CD4-positive, alpha-beta T cell (primary cell): ENCODE measurements around the gene TPP2. TPM values are rescaled to one million over a fixed set of nuclear protein-coding genes. Genes with fewer than 3 reads are reported as not detected.

Source experiments
- ATAC-seq: fragments of 200-7000 bp; cut with Tn5 transposase; one replicate; pipeline ENCODE4 v1.10.0; 2022; ENCODE audit warnings: mild to moderate bottlenecking; ENCODE audit not compliant: poor library complexity
- CTCF ChIA-PET: fragments of 350-600 bp; sonication (Branson Sonifier 250); formaldehyde crosslinking; loops from one replicate; lab custom pipeline; 2021; ENCODE audit warnings: antibody characterized with exemption, inconsistent platforms; lab: Charles Lee
- POLR2A ChIA-PET: fragments of 350-600 bp; sonication (Branson Sonifier 250); formaldehyde crosslinking; loops from one replicate; lab custom pipeline; 2021; ENCODE audit warnings: antibody characterized with exemption, inconsistent platforms; lab: Charles Lee
- DNase-seq, 14 experiments: peaks; one replicate each; pipeline ENCODE4 v3.0.0-alpha.2; 2013 to 2020; ENCODE audit warnings: mixed read lengths in 2 of 14
- H3K27ac ChIP-seq, 2 donors: one replicate each; pipeline versions ENCODE4 v1.5.1 to v1.7.0; 2013; ENCODE audit warnings: low read length in 2 of 2, low read depth in 1 of 2, mild to moderate bottlenecking in 1 of 2
- H3K27me3 ChIP-seq, 2 experiments: 1 replicate in 1 of 2; 2 replicates in 1 of 2; pipeline versions ENCODE4 v1.6.1 to v1.7.0; 2013; ENCODE audit warnings: low read length in 2 of 2, control low read depth in 1 of 2, mild to moderate bottlenecking in 1 of 2, moderate library complexity in 1 of 2; ENCODE audit not compliant: insufficient read depth in 2 of 2, control insufficient read depth in 1 of 2
- H3K36me3 ChIP-seq: one replicate; pipeline ENCODE4 v1.6.1; 2013; ENCODE audit warnings: low read length, control low read depth; ENCODE audit not compliant: insufficient read depth
- H3K4me1 ChIP-seq: one replicate; pipeline ENCODE4 v1.6.1; 2013; ENCODE audit warnings: low read length, control low read depth; ENCODE audit not compliant: insufficient read depth
- H3K4me3 ChIP-seq: one replicate; pipeline ENCODE4 v1.5.1; 2013; ENCODE audit warnings: mild to moderate bottlenecking, low read length, moderate library complexity
- H3K9me3 ChIP-seq, 2 experiments: 1 replicate in 1 of 2; 2 replicates in 1 of 2; pipeline versions ENCODE4 v1.6.1 to v1.7.0; 2013; ENCODE audit warnings: low read length in 2 of 2, mild to moderate bottlenecking in 2 of 2, control low read depth in 1 of 2, moderate library complexity in 1 of 2; ENCODE audit not compliant: control insufficient read depth in 1 of 2, insufficient read depth in 1 of 2
- H3K27ac Mint-ChIP-seq: one replicate; pipeline ENCODE4 v1.8.0; 2020; ENCODE audit warnings: mixed read lengths
- H3K27me3 Mint-ChIP-seq: one replicate; pipeline ENCODE4 v1.8.0; 2021; ENCODE audit warnings: mixed read lengths
- H3K36me3 Mint-ChIP-seq: one replicate; pipeline ENCODE4 v1.8.0; 2021; ENCODE audit warnings: low read depth, mixed read lengths
- H3K4me1 Mint-ChIP-seq: one replicate; pipeline ENCODE4 v1.8.0; 2021; ENCODE audit warnings: low read depth, mixed read lengths
- H3K4me3 Mint-ChIP-seq: one replicate; pipeline ENCODE4 v1.8.0; 2020; ENCODE audit warnings: mild to moderate bottlenecking, mixed read lengths
- H3K9me3 Mint-ChIP-seq: one replicate; pipeline ENCODE4 v1.8.0; 2020; ENCODE audit warnings: mixed read lengths
- CTCF ChIP-seq: fragments of 200-600 bp; IDR thresholded peaks from one replicate; pipeline ENCODE4 v1.8.0; 2022; ENCODE audit warnings: antibody characterized with exemption, mild to moderate bottlenecking
- intact Hi-C, 2 experiments: fragments of 100-400 bp; cut with DNase I in 1 of 2; cut with micrococcal nuclease in 1 of 2; formaldehyde crosslinking; loops; one replicate each; pipeline versions ENCODE4 v1.15.1 to v1.9.0; 2023 to 2025; cut with DNase I, micrococcal nuclease
- total RNA-seq, 174 experiments: library from RNA in 2 of 174; stranded (reverse) in 2 of 174; gene quantifications; one replicate each; pipeline ENCODE4 v1.2.3 and lab custom pipeline; 2021 to 2026

Gene TPP2
- total RNA-seq, 2 experiments from 2014 or later, result 146 to 147 TPM

- no peaks in the 10 kb centered on the region for H3K27me3 ChIP-seq
- no peak for TF ChIP-seq CTCF
- intact Hi-C loops, result loop anchor here in 1 of 2 experiments (2.0 to 5.0 kb wide), 2 partner anchors 23 to 173 kb away; partner anchors contain the start of gene TEX30
- peaks cover 63% of the 10 kb centered on the region for H3K36me3 Mint-ChIP-seq
- H3K27ac ChIP-seq, result peak overlapping the region in 1 of 2 donors; percentile 9
- H3K4me3 Mint-ChIP-seq, result peak overlapping the region; percentile 95
- no peaks in the 10 kb centered on the region for H3K9me3 Mint-ChIP-seq
- peak overlapping the region; percentile 100 for H3K27ac Mint-ChIP-seq
- ChIA-PET POLR2A (interaction anchor here (6.4 to 11.0 kb wide), 2 partner anchors 11 to 248 kb away, joined by 116 to 575 read pairs; partner anchors contain the start of gene ERCC5), CTCF (no interaction called here)
- peaks cover 86% of the 10 kb centered on the region for H3K4me1 Mint-ChIP-seq
- peaks cover 7% of the 10 kb centered on the region for H3K36me3 ChIP-seq
- DNase-seq (peak in 6 of 14 experiments; percentile 1 to 67 (median 37)), ATAC-seq (no peak)
- no peaks in the 10 kb centered on the region for H3K27me3 Mint-ChIP-seq
- H3K4me1 ChIP-seq, result peaks cover 30% of the 10 kb centered on the region
- H3K4me3 ChIP-seq, result peak overlapping the region; percentile 19
- no peaks in the 10 kb centered on the region for H3K9me3 ChIP-seq
Observed at GRCh38 chr13:102599426-102600012, 2.7 kb downstream of the TPP2 start.

- no peak for TF ChIP-seq CTCF
- H3K27ac Mint-ChIP-seq, result no peak overlapping the region
- ATAC-seq, result no peak
- no peaks in the 10 kb centered on the region for H3K27me3 ChIP-seq
- peaks cover 17% of the 10 kb centered on the region for H3K4me1 ChIP-seq
- ChIA-PET CTCF (no interaction called here), POLR2A (interaction anchor here (3.7 to 11.1 kb wide), 2 partner anchors 11 to 239 kb away, joined by 28 to 116 read pairs; partner anchors contain the start of genes ERCC5 and TPP2)
- intact Hi-C loops, result no loop called here
- H3K27ac ChIP-seq, result no peak overlapping the region
- no peak overlapping the region for H3K4me3 Mint-ChIP-seq
- H3K4me3 ChIP-seq, result no peak overlapping the region
- H3K36me3 ChIP-seq, result peaks cover 50% of the 10 kb centered on the region
- DNase-seq, result no peak
- no peaks in the 10 kb centered on the region for H3K9me3 ChIP-seq
- H3K36me3 Mint-ChIP-seq, result peaks cover 95% of the 10 kb centered on the region
- H3K4me1 Mint-ChIP-seq, result peaks cover 76% of the 10 kb centered on the region
- no peaks in the 10 kb centered on the region for H3K27me3 Mint-ChIP-seq
- H3K9me3 Mint-ChIP-seq, result no peaks in the 10 kb centered on the region
Observed at GRCh38 chr13:102606537-102607309, 9.9 kb downstream of the TPP2 start.

- DNase-seq, result no peak
- ChIA-PET POLR2A (interaction anchor here (0.9 to 11.1 kb wide), 2 partner anchors 13 to 17 kb away, joined by 4 to 116 read pairs; partner anchors contain the start of gene TPP2), CTCF (no interaction called here)
- H3K4me3 Mint-ChIP-seq, result peak overlapping the region; percentile 49
- H3K27me3 Mint-ChIP-seq, result no peaks in the 10 kb centered on the region
- H3K4me1 Mint-ChIP-seq, result peaks cover 73% of the 10 kb centered on the region
- ATAC-seq, result no peak
- Histone ChIP-seq H3K36me3 (peaks cover 55% of the 10 kb centered on the region), H3K27me3 (no peaks in the 10 kb centered on the region), H3K4me3 (no peak overlapping the region), H3K27ac (no peak overlapping the region), H3K4me1 (peaks cover 10% of the 10 kb centered on the region), H3K9me3 (no peaks in the 10 kb centered on the region)
- peaks cover 92% of the 10 kb centered on the region for H3K36me3 Mint-ChIP-seq
- intact Hi-C loops, result loop anchor here (2.0 kb wide), 1 partner anchor 16 kb away; no protein-coding TSS in a partner anchor
- peak overlapping the region; percentile 71 for H3K27ac Mint-ChIP-seq
- H3K9me3 Mint-ChIP-seq, result no peaks in the 10 kb centered on the region
- TF ChIP-seq CTCF, result no peak
Observed at GRCh38 chr13:102608974-102609373, 12.2 kb downstream of the TPP2 start.
